ENCODE data around the gene HEXD.

The HEXD gene

GRCh38 chr17:82458179-82458884 is 40.2 kb downstream of the HEXD start, which contains the start of gene NARF:
Gene NARF (plus strand): TSS chr17:82458741. CDS start chr17:82458804, 63 bp downstream.
- DNase-seq (ENCODE audit: low spot score), result peak; percentile 99

DNA sequence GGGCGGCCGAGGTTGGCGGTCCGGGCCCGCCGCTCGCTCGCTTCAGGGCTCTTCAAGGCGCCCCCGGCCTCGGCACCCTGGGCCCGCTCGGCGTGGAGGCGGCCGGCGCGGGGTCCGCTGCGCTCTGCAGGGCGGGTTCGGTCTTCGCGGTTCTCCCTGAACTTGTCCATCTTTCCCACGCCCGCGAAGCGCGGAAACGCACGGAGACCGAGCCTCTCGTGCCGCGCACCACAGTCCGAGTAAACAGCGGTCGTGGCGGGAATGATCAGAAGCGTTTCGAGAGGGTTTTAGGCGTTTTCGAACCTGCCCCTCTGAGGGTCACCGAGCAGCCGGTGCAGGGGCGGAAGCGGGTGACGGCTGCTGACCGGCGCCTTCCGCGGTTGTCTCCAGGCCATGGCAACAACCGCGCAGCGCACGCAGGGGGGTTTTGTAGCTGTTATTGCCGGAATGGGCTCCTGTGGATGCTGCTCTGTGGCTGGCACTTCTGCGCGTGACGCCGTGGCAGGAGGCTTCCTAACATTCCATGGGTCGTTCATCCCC is 40.8 kb downstream of the HEXD start:
- DNase-seq (ENCODE audit: low spot score), result no peak

GRCh38 chr17:82459936-82460335 is 41.8 kb downstream of the HEXD start:
- peak; percentile 39 for DNase-seq (ENCODE audit: low spot score)

GRCh38 chr17:82461827-82462524 is 43.8 kb downstream of the HEXD start:
- DNase-seq (ENCODE audit: low spot score), result peak; percentile 96

DNA sequence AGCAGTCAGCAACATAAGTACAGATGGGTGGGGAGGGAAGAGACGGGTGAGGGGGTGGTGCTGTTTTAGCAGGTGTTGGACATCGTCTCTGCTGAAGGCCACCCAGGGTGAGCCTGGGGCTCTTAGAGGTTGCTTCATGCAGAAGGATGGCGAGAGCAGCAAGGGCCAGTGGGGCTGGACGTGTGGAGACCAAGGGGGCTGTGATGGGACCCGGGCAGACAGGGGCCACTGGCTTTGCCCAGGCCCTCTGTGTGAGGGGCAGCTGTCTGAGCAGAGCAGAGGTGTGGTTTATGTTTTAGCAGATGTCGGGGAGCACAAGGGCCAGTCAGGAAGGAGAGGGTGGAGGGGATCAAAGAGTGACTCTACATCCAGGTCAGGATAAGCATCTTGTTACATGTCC is 45.2 kb downstream of the HEXD start:
- peak; percentile 68 for DNase-seq (ENCODE audit: low spot score)

GRCh38 chr17:82463925-82464566 is 45.9 kb downstream of the HEXD start:
- peak; percentile 72 for DNase-seq (ENCODE audit: low spot score)

DNA sequence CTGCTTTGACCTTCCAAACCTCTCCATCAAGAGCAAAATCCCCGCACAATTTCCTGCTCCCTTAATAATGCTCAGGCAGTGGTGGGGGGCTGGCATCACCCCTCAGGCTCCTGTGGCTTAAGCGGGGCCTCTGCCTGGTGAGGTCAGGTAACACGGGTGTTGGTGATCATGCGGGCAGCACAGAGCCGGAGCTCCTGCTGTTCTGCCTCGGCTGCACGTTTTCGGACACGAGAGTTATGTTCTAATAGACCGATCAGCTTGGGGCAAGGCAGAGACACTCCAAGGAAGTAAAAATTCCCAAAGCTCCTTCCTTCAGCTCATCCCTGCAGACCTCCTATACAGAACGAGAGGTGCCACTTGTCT is 46.4 kb downstream of the HEXD start:
- DNase-seq (ENCODE audit: low spot score), result no peak

DNA sequence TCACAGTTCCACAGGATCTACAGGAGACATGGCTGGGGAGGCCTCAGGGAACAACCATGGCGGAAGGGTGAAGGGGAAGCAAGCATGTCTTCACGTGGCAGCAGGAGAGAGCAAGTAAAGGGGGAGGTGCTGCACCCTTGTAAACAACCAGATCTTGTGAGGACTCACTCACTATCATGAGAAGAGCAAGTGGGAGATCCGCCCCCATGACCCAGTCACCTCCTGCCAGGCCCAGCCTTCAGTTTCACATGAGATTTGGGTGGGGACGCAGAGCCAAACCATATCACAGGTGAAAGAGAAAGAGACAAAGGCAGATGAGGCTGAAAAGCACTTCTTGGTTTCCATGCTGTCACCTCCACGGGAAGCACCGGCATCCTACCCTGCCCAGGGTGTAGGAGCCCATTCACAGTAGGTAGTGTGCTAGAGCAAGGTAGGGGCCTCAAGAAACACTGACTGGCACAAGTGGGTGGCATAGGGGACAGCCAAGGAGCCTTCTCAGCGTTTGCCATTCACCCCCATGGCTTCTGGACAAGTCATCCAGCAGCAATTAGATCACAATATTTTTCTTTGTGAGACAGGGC is 47.0 kb downstream of the HEXD start:
- DNase-seq (ENCODE audit: low spot score), result peak; percentile 84

DNA sequence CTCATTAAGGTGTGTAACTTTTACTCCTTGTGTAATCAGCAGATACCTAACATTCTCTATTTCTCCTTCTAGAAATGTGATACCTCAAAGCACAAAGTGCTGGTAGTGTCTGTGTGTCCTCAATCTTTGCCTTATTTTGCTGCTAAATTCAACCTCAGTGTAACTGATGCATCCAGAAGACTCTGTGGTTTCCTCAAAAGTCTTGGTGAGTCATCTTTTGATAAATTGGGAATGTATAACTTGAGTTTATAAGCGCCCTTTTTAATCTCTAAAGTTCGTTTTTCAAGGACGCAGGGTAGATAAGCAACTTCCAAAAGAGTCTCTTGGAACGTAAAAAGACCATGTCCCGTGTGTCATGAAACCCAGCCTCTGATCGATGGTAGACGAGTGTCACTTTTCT is 50.5 kb downstream of the HEXD start:
- no peak for DNase-seq (ENCODE audit: low spot score)

- DNase-seq (ENCODE audit: low spot score), result no peak
Observed at GRCh38 chr17:82470065-82470464, 51.9 kb downstream of the HEXD start.

- no peak for DNase-seq (ENCODE audit: low spot score)
Observed at GRCh38 chr17:82474223-82475010, 56.3 kb downstream of the HEXD start.

DNA sequence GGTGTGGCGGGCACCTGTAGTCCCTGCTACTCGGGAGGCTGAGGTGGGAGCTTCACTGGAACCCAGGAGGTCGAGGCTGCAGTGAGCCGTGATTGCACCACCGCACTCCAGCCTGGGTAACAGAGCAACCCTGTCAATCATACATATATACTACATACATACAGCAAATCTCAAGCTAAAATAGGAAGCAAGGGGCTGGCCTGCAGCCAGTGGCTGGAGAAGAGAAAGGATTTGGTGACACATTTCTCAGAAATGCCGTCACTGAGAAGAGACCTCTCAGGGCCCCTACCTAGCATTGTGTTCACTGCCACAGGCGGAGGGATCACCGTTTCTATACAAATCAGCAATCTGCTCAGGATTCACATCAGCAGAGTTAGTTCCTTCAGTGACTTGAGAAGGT is 57.3 kb downstream of the HEXD start:
- DNase-seq (ENCODE audit: low spot score), result no peak

- no peak for DNase-seq (ENCODE audit: low spot score)
Observed at GRCh38 chr17:82477934-82478333, 59.8 kb downstream of the HEXD start.

- no peak for DNase-seq (ENCODE audit: low spot score)
Observed at GRCh38 chr17:82479602-82480001, 61.5 kb downstream of the HEXD start.

GRCh38 chr17:82480318-82480717 is 62.2 kb downstream of the HEXD start:
- DNase-seq (ENCODE audit: low spot score), result no peak

DNA sequence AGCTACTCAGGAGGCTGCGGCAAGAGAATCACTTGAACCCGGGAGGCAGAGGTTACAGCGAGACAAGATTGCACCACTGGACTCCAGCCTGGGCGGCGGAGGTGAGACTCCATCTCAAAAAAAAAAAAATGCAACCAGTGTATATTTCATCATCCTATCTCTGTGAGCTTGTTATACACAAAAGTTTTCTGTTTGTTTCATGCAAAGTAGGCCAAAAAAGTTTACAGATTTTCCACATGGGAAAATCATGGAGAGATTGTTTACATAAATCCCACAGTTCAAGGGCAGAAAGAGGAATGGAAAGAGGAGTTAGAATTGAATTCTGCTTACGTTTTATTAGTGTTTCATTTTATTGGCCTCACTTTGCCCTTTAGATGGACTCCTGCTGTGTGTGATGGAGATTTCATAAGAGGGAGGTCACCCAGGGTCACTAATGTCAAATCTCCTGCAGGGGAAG is 65.1 kb downstream of the HEXD start:
- no peak for DNase-seq (ENCODE audit: low spot score)

GRCh38 chr17:82483836-82484235 is 65.7 kb downstream of the HEXD start:
- DNase-seq (ENCODE audit: low spot score), result no peak

GRCh38 chr17:82486231-82487094 is 68.3 kb downstream of the HEXD start:
- no peak for DNase-seq (ENCODE audit: low spot score)

- no peak for DNase-seq (ENCODE audit: low spot score)
Observed at GRCh38 chr17:82487910-82488309, 69.8 kb downstream of the HEXD start.

- DNase-seq (ENCODE audit: low spot score), result no peak
Observed at GRCh38 chr17:82489117-82489516, 71.0 kb downstream of the HEXD start.

Data from hematopoietic multipotent progenitor cell treated with erythropoietin and hydrocortisone succinate and interleukin-3 and kit ligand, for 17 days (in vitro differentiated cells).